Measurements from ENCODE around the gene ANKRD44.

ANKRD44 gene

GRCh38 chr2:197189426-197190099, 121.0 kb downstream of the ANKRD44 start:
- TF ChIP-seq CTCF (IDR thresholded peaks at IDR 0.05; ENCODE audit: low read depth, low read length), result no peak
- TF ChIP-seq MYC (IDR thresholded peaks at IDR 0.05; ENCODE audit: low read depth, low read length), result no peak
- TF ChIP-seq MAX (IDR thresholded peaks at IDR 0.05; ENCODE audit: low read depth, low read length), result no peak
- TF ChIP-seq POLR2A (IDR thresholded peaks at IDR 0.05; ENCODE audit: extremely low read depth, insufficient read length), result no peak
- H3K4me3 ChIP-seq (ENCODE audit: low read depth, low read length), result no peak overlapping the region
- no peak for DNase-seq (ENCODE audit: low read depth)

GRCh38 chr2:197185676-197186075, 124.9 kb downstream of the ANKRD44 start:
- DNase-seq (ENCODE audit: low read depth), result no peak
- TF ChIP-seq MYC (IDR thresholded peaks at IDR 0.05; ENCODE audit: low read depth, low read length) (no peak), POLR2A (IDR thresholded peaks at IDR 0.05; ENCODE audit: extremely low read depth, insufficient read length) (no peak), CTCF (IDR thresholded peaks at IDR 0.05; ENCODE audit: low read depth, low read length) (no peak), MAX (IDR thresholded peaks at IDR 0.05; ENCODE audit: low read depth, low read length) (no peak)
- H3K4me3 ChIP-seq (ENCODE audit: low read depth, low read length), result no peak overlapping the region

- no peak for TF ChIP-seq MAX (IDR thresholded peaks at IDR 0.05; ENCODE audit: low read depth, low read length)
- no peak for TF ChIP-seq MYC (IDR thresholded peaks at IDR 0.05; ENCODE audit: low read depth, low read length)
- no peak for TF ChIP-seq POLR2A (IDR thresholded peaks at IDR 0.05; ENCODE audit: extremely low read depth, insufficient read length)
- H3K4me3 ChIP-seq (ENCODE audit: low read depth, low read length), result no peak overlapping the region
- peak; percentile 36 for DNase-seq (ENCODE audit: low read depth)
These were observed 125.5 kb downstream of the ANKRD44 start for GRCh38 chr2:197184959-197185586.

GRCh38 chr2:197183355-197183754, 127.2 kb downstream of the ANKRD44 start:
- H3K4me3 ChIP-seq (ENCODE audit: low read depth, low read length), result no peak overlapping the region
- TF ChIP-seq POLR2A (IDR thresholded peaks at IDR 0.05; ENCODE audit: extremely low read depth, insufficient read length), result no peak
- peak; percentile 29 for DNase-seq (ENCODE audit: low read depth)

GRCh38 chr2:197182668-197183067, 127.9 kb downstream of the ANKRD44 start:
- TF ChIP-seq MAX (IDR thresholded peaks at IDR 0.05; ENCODE audit: low read depth, low read length) (no peak), POLR2A (IDR thresholded peaks at IDR 0.05; ENCODE audit: extremely low read depth, insufficient read length) (no peak), MYC (IDR thresholded peaks at IDR 0.05; ENCODE audit: low read depth, low read length) (no peak), CTCF (IDR thresholded peaks at IDR 0.05; ENCODE audit: low read depth, low read length) (no peak)
- DNase-seq (ENCODE audit: low read depth), result no peak
- no peak overlapping the region for H3K4me3 ChIP-seq (ENCODE audit: low read depth, low read length)

GRCh38 chr2:197181491-197181890, 129.1 kb downstream of the ANKRD44 start:
- TF ChIP-seq MAX (IDR thresholded peaks at IDR 0.05; ENCODE audit: low read depth, low read length) (no peak), POLR2A (IDR thresholded peaks at IDR 0.05; ENCODE audit: extremely low read depth, insufficient read length) (no peak), MYC (IDR thresholded peaks at IDR 0.05; ENCODE audit: low read depth, low read length) (no peak), CTCF (IDR thresholded peaks at IDR 0.05; ENCODE audit: low read depth, low read length) (no peak)
- H3K4me3 ChIP-seq (ENCODE audit: low read depth, low read length), result no peak overlapping the region
- DNase-seq (ENCODE audit: low read depth), result no peak

All from NB4 (cell line).